ENCODE measurements around the gene TRMT2A.

TRMT2A gene

GRCh38 chr22:20135806-20136602 is 19.0 kb upstream of the TRMT2A start:
- no peak overlapping the region for H3K4me3 ChIP-seq (ENCODE audit: low read depth, low read length)

- no peak overlapping the region for H3K4me3 ChIP-seq (ENCODE audit: low read depth, low read length)
Observed at GRCh38 chr22:20135265-20135664, 18.2 kb upstream of the TRMT2A start.

- no peak overlapping the region for H3K4me3 ChIP-seq (ENCODE audit: low read depth, low read length)
Observed at GRCh38 chr22:20133930-20134549, 17.0 kb upstream of the TRMT2A start.

GRCh38 chr22:20132686-20133246 is 15.7 kb upstream of the TRMT2A start:
- H3K4me3 ChIP-seq (ENCODE audit: low read depth, low read length), result no peak overlapping the region

GRCh38 chr22:20131859-20132685 is 15.0 kb upstream of the TRMT2A start:
- H3K4me3 ChIP-seq (ENCODE audit: low read depth, low read length), result peak overlapping the region; percentile 50

GRCh38 chr22:20131597-20131858 is 14.5 kb upstream of the TRMT2A start, which contains the start of gene ZDHHC8:
Gene ZDHHC8, plus strand, starts transcription at chr22:20131804. Its CDS starts 144 bp downstream, at chr22:20131948.
- H3K4me3 ChIP-seq (ENCODE audit: low read depth, low read length), result peak within 1 kb of the TSS; percentile 50

GRCh38 chr22:20130731-20131596 is 13.9 kb upstream of the TRMT2A start:
- peak overlapping the region; percentile 50 for H3K4me3 ChIP-seq (ENCODE audit: low read depth, low read length)

GRCh38 chr22:20130319-20130718 is 13.3 kb upstream of the TRMT2A start:
- no peak overlapping the region for H3K4me3 ChIP-seq (ENCODE audit: low read depth, low read length)

- H3K4me3 ChIP-seq (ENCODE audit: low read depth, low read length), result no peak overlapping the region
Observed at GRCh38 chr22:20129747-20130014, 12.7 kb upstream of the TRMT2A start.

GRCh38 chr22:20128902-20129746 is 12.1 kb upstream of the TRMT2A start:
- no peak overlapping the region for H3K4me3 ChIP-seq (ENCODE audit: low read depth, low read length)

GRCh38 chr22:20128619-20128901 is 11.5 kb upstream of the TRMT2A start:
- no peak overlapping the region for H3K4me3 ChIP-seq (ENCODE audit: low read depth, low read length)

- H3K4me3 ChIP-seq (ENCODE audit: low read depth, low read length), result no peak overlapping the region
Observed at GRCh38 chr22:20127869-20128618, 11.0 kb upstream of the TRMT2A start.

GRCh38 chr22:20127318-20127868 is 10.4 kb upstream of the TRMT2A start:
- no peak overlapping the region for H3K4me3 ChIP-seq (ENCODE audit: low read depth, low read length)

GRCh38 chr22:20126284-20127029 is 9.4 kb upstream of the TRMT2A start:
- H3K4me3 ChIP-seq (ENCODE audit: low read depth, low read length), result no peak overlapping the region

GRCh38 chr22:20125201-20126174 is 8.5 kb upstream of the TRMT2A start:
- no peak overlapping the region for H3K4me3 ChIP-seq (ENCODE audit: low read depth, low read length)

GRCh38 chr22:20124083-20124787 is 7.2 kb upstream of the TRMT2A start:
- H3K4me3 ChIP-seq (ENCODE audit: low read depth, low read length), result no peak overlapping the region

Measured in iPS-11a (cell line).